GM21717 (cell line): ENCODE measurements around the gene CYP2A7.
"Not testable (repeated sequence)": the region's sequence is repeated elsewhere in the genome, so short reads cannot be mapped to it uniquely, and the experiment has no call there.

Experiments
- ATAC-seq: cut with Tn5 transposase; IDR thresholded peaks from one replicate; pipeline ENCODE4 v1.9.1; 2021; ENCODE audit warnings: mild to moderate bottlenecking, moderate library complexity; ENCODE audit not compliant: unreplicated experiment

The CYP2A7 gene

DNA sequence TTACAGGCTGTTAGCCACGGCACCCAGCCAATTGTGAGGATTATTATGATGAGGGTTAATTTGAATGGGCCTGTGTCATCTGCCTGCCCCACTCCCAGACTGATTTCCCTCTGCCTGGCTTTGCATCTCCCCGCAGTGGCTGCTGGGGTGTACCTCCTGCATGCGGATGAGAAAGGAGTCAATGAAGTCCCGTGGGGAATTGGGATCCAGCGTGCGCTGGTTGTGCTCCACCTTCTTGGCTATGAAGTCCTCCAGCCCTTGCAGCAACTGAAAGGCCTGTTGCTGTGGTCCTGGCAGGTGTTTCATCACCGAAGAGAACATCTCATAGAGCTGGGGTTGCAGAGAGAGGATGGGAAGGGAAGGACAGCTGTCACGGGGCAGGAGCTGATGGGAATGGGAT lies 35.3 kb downstream of the CYP2A7 start:
- not testable (repeated sequence) for ATAC-seq

DNA sequence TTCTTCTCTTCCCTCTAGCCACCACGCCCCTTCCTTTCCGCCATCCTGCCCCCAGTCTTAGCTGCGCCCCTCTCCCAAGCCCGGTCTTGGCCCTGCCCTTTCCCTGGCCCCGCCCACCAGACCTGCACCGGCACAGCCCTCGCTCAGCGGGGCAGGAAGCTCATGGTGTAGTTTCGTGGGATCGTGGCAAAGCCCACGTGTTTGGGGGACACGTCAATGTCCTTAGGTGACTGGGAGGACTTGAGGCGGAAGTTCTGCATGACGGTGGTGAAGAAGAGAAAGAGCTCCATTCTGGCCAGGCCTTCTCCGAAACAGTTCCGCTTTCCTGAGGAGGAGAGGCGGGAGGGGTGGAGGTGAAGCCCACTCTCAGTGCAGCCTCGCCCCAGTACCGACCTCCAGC lies 38.4 kb downstream of the CYP2A7 start:
- not testable (repeated sequence) for ATAC-seq

DNA sequence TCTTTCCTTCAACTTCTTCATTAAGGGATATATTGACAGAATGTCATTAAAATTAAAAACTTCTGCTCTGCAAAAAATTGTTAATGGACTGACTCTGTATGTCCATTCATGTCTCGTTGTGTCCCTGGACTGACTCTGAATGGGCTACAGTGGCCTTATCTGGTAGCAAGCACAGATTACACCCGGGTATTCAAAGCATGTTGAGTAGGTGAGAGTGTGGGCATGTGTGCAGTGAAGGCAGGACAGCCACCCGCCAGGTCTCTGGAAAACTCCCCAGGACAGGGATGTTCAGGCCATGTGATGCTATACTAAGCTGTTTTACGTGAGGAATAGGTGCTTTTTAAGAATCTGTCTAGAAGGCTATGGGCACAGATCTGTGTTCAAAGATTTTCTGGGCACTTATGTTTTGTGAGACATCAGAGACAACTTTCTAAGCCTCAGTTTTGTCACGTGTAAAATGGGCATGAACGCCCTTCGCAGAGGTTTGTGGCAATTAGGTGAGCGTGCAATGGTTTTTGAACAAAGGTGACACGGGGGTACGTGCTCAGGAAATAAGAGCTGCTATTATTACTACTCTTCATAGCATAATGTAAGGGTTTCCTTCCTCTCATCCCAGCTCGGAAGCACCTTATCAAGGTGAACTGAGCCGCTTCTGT lies 38.9 kb downstream of the CYP2A7 start:
- not testable (repeated sequence) for ATAC-seq

DNA sequence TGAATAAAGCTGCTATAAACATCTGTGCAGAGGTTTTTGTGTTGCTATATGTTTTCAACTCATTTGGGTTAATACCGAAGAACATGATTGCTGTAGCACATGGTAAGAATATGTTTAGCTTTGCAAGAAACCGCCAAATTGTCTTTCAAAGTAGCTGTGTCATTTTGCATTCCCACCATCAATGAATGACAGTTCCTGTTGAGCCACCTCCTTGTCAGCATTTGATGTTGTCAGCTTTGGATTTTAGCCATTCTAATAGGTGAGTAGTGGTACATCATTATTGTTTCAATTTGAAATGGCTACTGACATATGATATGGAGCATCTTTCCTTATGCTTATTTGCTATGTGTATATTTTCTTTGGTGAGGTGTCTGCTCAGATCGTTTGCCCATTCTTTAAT lies 40.0 kb downstream of the CYP2A7 start:
- ATAC-seq = not testable (repeated sequence)

DNA sequence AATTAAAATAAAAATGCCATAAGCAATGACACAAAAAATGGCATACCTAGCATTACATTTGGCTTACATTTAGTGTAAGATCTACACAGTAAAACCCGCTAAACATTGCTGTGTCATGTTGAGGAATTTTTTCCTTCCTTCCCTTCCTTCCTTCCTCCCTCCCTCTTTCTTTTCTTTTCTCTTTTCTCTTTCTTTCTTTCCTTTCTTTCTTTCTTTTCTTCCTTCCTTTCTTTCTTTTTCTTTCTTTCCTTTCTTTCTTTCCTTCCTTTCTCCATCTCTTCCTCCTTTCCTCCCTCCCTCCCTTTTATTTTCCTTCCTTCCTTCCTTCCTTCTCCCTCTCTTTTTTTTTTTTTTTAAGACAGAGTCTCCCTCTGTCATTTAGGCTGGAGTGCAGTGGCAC lies 43.6 kb downstream of the CYP2A7 start:
- ATAC-seq = not testable (repeated sequence)

DNA sequence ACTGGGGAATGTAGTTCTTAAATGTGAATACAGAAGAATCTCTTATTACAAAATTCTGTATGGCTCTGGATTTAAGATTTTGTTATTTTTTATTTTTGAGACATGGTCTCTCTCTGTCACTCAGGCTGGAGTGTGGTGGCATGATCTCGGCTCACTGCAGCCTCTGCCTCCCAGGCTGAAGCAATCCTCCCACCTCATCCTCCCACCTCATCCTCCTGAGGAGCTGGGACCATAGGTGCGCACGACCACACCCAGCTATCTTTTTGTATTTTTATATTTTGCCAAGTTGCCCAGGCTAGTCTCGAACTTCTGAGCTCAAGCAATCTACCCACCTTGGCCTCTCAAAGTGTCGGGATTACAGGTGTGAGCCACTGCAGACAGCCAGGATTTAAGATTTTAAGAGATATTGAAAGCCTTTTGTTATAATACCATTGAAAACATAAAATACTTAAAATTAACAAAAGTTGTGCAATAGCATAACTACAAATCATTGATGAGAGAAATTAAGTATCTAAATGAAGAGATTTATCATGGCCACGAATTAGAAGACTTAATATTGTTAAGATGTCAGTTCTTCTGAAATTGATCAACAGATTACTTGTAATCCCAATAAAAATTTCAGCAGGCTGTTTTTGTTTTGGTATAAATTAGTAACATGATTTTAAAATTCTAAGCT lies 45.1 kb downstream of the CYP2A7 start:
- ATAC-seq = no peak

DNA sequence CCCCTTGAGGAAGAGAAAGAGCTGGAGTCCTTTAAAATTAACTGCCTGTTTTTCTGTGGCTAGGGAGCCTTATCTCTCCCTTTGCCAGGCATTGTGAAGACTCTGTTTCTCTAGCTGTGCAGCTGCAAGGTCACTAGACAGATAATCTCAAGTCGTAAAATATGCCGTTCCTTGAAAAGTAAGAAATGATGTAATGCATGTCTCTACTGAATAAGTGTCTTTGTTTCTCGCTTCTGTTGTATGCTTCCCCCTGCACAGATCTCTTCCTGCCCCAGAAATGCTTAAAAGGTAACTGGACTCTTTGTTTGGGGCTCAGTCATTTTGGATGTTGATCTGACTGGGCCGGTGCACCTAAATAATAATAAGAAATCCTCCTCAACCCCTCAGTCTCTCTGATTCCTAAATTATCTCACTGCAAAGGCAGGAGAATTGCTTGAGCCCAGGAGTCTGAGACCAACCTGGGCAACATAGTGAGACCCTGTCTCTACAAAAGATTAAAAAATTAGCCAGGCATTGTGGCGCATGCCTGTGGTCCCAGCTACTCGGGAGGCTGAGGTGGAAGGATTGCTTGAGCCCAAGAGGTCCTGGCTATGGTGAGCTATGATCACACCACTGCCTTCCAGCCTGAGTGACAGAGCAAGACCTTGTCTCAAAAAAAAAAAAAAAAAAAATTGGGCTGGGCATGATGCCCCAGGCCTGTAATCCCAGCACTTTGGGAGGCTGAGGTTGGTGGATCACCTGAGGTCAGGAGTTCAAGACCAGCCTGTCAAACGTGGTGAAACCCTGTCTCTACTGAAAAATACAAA lies 48.1 kb downstream of the CYP2A7 start:
- not testable (repeated sequence) for ATAC-seq

DNA sequence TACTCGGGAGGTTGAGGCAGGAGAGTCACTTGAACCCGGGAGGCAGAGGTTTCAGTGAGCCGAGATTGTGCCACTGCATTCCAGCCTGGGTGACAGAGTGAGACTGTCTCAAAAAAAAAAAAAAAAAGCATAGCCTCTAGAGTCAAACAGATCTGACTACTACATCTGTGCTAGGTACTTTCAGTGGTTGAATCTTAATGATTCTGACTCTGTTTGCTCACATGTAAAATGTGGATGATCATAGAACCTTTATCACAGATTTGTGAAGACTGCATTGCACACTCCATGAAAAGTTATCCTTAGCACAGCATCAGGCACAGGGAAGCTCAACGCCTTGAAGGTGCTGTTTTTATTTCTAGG lies 49.6 kb downstream of the CYP2A7 start:
- ATAC-seq = not testable (repeated sequence)

DNA sequence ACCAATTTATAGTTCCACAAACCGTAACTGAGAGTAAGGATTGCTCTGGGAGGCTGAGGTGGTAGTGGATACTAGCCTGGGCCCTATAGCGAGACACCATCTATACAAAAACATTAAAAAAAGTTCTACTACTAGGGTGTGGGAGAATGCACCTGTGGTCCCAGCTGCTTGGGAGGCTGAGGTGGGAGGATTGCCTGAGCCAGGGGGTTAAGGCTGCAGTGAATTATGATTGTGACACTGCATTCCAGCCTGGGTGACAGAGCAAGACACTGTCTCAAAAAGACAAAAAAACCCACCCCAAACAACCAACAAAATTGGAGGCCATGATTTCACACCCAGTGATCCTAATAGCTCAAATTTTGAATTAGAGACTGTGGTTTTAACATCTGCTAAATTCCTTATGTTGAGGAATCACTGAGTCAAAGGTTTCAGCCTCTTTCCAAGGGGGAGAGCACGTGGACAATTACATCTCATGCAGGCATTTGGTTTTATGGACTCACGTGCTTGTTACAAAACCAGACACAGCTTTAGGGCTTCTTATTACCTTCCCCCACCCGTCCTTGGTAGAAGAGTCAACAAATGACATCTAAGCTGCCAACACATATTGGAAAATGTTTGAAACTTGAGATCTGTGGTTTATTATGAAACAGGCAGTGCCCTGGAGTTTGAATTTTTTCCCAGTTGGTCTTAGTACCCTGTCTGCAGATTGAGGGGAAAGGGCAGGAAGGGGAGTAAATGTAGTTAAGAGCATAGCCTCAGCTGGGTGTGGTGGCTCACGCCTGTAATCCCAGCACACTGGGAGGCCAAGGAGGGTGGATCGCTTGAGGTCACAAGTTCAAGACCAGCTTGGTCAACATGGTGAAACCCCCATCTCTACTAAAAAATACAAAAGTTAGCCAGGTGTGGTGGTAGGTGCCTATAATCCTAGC lies 50.3 kb downstream of the CYP2A7 start:
- ATAC-seq = no peak

DNA sequence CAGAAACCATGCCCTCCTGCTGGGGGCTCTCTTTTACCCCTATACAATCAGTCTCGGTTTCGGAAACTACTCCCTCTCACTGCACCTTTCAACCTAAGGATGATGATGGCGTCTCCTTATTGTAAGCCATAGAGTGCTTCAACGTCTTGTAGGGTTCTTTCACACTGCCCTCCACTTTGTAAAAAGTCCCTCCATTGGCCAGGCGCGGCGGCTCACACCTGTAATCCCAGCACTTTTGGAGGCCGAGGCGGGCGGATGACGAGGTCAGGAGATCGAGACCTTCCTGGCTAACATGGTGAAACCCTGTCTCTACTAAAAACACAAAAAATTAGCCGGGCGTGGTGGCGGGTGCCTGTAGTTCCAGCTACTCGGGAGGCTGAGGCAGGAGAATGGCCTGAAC lies 51.3 kb downstream of the CYP2A7 start:
- ATAC-seq = not testable (repeated sequence)

DNA sequence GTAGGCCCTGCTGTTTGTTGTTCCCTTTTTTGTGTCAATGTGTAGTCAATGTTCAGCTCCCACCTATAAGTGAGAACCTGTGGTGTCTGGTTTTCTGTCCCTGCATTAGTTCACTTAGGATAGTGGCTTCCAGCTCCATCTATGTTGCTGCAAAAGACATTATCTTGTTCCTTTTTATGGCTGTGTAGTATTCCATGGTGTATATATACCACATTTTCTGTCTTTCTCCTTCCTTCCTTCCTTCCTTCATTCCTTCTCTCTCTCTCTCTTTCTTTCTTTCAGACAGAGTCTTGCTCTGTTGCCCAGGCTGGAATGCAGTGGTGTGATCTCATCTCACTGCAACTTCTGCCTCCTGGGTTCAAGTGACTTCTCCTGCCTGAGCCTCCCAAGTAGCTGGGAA lies 52.8 kb downstream of the CYP2A7 start:
- ATAC-seq = no peak

DNA sequence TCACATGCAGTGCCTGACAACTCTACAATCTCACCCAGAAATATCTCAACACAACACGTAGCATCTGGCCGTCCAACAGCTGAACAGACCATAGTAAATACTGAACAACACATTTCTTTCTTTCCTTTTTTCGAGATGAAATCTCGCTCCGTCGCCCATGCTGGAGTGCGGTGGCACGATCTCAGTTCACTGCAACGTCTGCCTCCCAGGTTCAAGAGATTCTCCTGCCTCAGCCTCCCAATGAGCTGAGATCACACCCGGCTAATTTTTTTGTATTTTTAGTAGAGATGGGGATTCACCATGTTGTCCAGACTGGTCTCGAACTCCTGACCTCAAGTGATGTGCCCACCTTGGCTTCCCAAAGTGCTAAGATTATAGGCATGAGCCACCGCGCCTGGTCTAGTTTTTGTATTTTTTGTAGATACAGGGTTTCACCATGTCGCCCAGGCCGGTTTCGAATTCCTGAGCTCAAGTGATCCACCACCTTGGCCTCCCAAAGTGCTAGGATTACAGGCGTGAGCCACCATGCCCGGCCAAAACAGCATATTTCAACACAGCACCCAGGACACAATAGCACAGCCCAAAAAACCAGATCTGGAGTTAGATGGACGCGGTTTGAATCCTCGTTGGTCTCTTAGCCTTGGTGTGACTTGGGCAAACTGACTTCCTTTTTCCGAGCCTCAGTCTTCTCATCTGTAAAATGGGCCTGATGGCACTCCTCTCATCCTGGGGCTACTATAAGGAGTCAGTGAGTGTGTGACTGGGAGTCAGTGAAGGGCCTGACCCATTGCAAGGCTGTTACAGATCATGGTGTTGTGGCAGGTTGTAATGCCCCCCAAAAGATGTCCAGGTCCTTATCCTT lies 54.4 kb downstream of the CYP2A7 start:
- no peak for ATAC-seq

DNA sequence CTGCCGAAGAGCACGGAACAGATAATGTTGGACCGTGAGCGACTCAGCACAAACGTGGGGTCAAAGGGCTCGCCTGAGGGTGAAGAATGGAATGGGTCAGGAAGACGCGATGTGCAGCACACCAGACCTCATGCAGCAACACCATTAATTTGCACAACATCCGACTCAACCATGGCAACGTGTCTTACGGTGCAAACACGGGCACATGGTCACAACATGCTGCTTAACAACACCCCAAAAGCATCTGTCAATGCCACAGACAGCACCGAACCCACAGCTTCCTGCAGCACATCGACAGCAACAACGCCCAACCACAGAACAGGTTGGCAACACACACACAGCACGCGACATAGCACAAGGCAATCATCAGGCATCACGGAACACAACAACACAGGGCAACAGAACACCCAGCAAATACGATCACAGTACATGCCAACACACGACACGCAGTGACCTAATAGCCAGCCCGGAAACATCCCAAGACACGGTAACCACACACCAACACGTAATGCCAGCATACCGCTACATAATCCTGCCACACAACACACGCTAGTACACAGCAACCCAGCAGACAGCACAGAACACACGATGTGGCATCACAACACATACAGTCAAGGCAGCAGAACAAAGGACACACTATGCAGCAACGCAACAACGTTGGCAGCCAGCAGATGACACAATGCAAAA lies 55.2 kb downstream of the CYP2A7 start:
- ATAC-seq = not testable (repeated sequence)

DNA sequence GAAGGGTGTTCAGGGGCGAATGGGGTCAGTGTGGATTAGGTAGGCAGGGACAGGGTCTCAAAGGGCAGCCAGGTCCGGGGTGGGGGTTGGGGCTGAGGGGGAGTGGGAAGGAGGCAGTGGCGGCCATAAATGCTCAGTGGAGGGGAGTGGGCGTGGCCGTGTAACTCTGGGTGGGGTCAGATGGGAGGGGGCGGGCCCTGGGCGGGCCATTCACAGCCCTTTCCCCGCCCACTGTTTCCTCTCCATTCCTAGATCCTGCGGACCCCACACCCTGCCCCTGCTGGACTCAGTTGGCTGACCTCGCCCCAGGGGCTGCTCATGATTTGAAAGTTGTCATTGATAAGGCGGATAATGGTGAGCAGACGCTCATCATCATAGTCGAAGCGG lies 55.7 kb downstream of the CYP2A7 start:
- not testable (repeated sequence) for ATAC-seq

DNA sequence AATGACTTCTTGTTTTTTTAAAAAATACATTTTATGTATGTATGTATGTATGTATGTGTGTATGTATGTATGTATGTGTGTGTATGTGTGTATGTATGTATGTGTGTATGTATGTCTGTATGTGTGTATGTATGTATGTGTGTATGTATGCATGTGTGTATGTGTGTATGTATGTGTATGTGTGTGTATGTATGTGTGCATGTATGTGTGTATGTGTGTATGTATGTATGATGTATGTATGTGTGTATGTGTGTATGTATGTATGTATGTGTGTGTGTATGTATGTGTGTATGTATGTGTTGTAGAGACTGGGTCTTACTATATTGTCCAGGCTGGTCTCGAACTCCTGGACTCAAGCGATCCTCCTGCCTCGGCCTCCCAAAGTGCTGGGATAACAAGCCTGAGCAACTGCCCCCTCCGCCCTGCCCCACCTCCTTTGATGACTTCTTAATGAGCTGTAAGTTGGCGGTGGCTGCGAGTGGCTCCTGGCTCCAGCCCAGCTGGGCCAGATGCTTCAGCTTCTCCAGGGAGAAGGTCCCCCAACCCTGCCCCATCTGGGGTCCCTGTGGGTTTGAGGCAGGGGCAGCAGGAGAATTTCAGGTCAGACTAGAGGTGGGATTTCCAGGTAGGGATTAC lies 56.5 kb downstream of the CYP2A7 start:
- ATAC-seq = not testable (repeated sequence)
